MCF 10A (cell line): ENCODE results near the gene TCIRG1. TPM values are rescaled to one million over a fixed set of nuclear protein-coding genes. Genes with fewer than 3 reads are reported as not detected.

ENCODE experiments used
- microRNA-seq: library from miRNA; unstranded; fragments of <30 nt; microRNA quantifications from one replicate; pipeline ENCODE4 v1.2.0, GENCODE V29; 2022
- total RNA-seq: library from RNA; stranded (reverse); gene quantifications from 2 replicates; pipeline ENCODE4 v1.2.3, GENCODE V29; 2022

Gene TCIRG1
- total RNA-seq, 1 experiment from 2014 or later = 12.3 TPM

Small RNA genes lying within 50 kb of the gene (microRNA-seq; reads per million reads assigned to microRNA genes)
- gene MIR4691 (not detected), gene MIR6753 (not detected), gene MIR7113 (1.2 reads per million)

Other genes with a start within 250 kb of the TCIRG1 start
- 14.7 and 14.9 TPM in 2 replicates for gene UNC93B1, start 34.9 kb upstream of the TCIRG1 start, total RNA-seq
- gene ALDH3B1, start 28.7 kb upstream of the TCIRG1 start, total RNA-seq = 37.2 and 50.1 TPM in 2 replicates
- 211 and 229 TPM in 2 replicates for gene NDUFS8, start 8.3 kb upstream of the TCIRG1 start, total RNA-seq
- gene CHKA, start 82.4 kb downstream of the TCIRG1 start, total RNA-seq = 7.8 and 13.7 TPM in 2 replicates
- gene KMT5B, start 174.3 kb downstream of the TCIRG1 start, total RNA-seq = 45.7 and 46.4 TPM in 2 replicates
- 58.3 and 69.2 TPM in 2 replicates for gene C11orf24, start 232.9 kb downstream of the TCIRG1 start, total RNA-seq